ENCODE measurements around the gene ABCC6. TPM values are rescaled to one million over a fixed set of nuclear protein-coding genes. Genes with fewer than 3 reads are reported as not detected.

ABCC6 gene
- total and polyA plus RNA-seq, 2 donors (not counting 3 experiments of a cell fraction or from before 2014, with no cell fraction given): 0.07 to 0.84 TPM

DNA sequence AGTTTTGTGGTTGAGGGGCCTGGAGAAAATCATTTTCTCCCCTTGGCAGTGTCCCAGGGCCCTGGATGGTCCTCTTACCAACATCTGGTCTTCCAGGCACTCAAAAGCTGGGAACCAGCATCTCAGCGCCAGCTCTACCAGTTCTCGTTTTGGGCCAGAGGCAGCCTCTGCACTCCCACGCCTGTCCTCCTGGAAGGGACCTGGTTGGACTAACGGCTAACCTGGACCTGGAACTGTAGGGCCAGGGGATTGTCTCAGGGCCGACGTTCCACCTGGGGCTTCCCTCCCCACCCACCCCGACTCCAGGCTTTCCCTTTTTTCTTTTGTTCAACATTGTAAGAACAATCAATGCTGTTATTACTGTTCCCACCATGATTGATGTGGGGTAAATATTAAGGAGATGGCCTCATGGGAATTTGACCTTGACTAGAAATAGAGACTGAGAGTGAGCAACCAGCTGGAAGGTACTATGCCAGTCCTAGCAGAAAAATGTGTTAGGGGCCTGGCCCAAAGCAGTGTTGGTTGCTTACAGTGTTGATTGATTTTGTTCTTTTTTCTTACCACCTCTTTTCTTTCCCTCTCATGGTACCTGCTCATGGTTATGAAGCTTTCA is 81.4 kb downstream of the ABCC6 start:
- no peaks in the 10 kb centered on the region for H4K20me1 ChIP-seq (replicated peaks; ENCODE audit: control insufficient read depth, extremely low read depth, insufficient read depth, low read length)
- no peaks in the 10 kb centered on the region for H3K4me1 ChIP-seq (ENCODE audit: control insufficient read depth, extremely low read depth, insufficient read depth, low read length)
- H3K9me1 ChIP-seq (replicated peaks; ENCODE audit: control insufficient read depth, extremely low read depth, insufficient read depth, low read length): no peaks in the 10 kb centered on the region
- no TSS peak for BruUV-seq (replicated peaks)
- DNase-seq (ENCODE audit: low read depth, low spot score) (no peak), FAIRE-seq (no peak)
- no peaks in the 10 kb centered on the region for H3K9me3 ChIP-seq (replicated peaks; ENCODE audit: control insufficient read depth, insufficient read depth, low read length)
- H3K27me3 ChIP-seq (ENCODE audit: control insufficient read depth in 2 of 2, insufficient read depth in 2 of 2, low read length in 2 of 2): no peaks in the 10 kb centered on the region
- POLR2A ChIA-PET: interaction anchor here (0.5 kb wide), 1 partner anchor 10 kb away, joined by 3 read pairs; no protein-coding TSS in a partner anchor
- H3K36me3 ChIP-seq (ENCODE audit: control insufficient read depth in 2 of 2, extremely low read depth in 1 of 2, insufficient read depth in 2 of 2, low read length in 2 of 2): peaks cover 13 to 37% of the 10 kb centered on the region in 2 experiments
- H3K4me2 ChIP-seq (ENCODE audit: insufficient read depth, low read length): no peak overlapping the region
- no peak overlapping the region for H3K9ac ChIP-seq (replicated peaks; ENCODE audit: extremely low read depth, insufficient read depth, low read length)
- no peak overlapping the region for H3K4me3 ChIP-seq (replicated peaks in 1 of 3; ENCODE audit: insufficient read depth in 1 of 3, low read depth in 1 of 3, low read length in 3 of 3)
- dilution Hi-C loops (cut with MboI; ENCODE audit: extremely low pct_ligation_motif_present, low sequenced_read_pairs) (no loop called here), intact Hi-C loops (cut with micrococcal nuclease) (no loop called here)
- CTCF ChIA-PET: no interaction called here
- H3K27ac ChIP-seq (ENCODE audit: insufficient read depth, low read depth, low read length): no peak overlapping the region
- TF ChIP-seq MYC (IDR thresholded peaks at IDR 0.05; ENCODE audit: low read depth, low read length) (no peak), JUN (IDR thresholded peaks at IDR 0.05; ENCODE audit: borderline replicate concordance, insufficient read depth, insufficient read length, low read depth) (no peak), GATA2 (IDR thresholded peaks at IDR 0.05; ENCODE audit: insufficient read depth, insufficient read length, low read depth, low read length) (no peak), FOS (IDR thresholded peaks at IDR 0.05; ENCODE audit: borderline replicate concordance, insufficient read depth, low read length) (no peak), EZH2 (IDR thresholded peaks at IDR 0.05; ENCODE audit: borderline replicate concordance, low read depth, low read length, severe bottlenecking) (no peak)
- TF ChIP-seq, protein P1, sequence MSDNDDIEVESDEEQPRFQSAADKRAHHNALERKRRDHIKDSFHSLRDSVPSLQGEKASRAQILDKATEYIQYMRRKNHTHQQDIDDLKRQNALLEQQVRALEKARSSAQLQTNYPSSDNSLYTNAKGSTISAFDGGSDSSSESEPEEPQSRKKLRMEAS (IDR thresholded peaks at IDR 0.05; ENCODE audit: insufficient read depth, insufficient read length): no peak
- TF ChIP-seq, protein P2, sequence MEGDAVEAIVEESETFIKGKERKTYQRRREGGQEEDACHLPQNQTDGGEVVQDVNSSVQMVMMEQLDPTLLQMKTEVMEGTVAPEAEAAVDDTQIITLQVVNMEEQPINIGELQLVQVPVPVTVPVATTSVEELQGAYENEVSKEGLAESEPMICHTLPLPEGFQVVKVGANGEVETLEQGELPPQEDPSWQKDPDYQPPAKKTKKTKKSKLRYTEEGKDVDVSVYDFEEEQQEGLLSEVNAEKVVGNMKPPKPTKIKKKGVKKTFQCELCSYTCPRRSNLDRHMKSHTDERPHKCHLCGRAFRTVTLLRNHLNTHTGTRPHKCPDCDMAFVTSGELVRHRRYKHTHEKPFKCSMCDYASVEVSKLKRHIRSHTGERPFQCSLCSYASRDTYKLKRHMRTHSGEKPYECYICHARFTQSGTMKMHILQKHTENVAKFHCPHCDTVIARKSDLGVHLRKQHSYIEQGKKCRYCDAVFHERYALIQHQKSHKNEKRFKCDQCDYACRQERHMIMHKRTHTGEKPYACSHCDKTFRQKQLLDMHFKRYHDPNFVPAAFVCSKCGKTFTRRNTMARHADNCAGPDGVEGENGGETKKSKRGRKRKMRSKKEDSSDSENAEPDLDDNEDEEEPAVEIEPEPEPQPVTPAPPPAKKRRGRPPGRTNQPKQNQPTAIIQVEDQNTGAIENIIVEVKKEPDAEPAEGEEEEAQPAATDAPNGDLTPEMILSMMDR (IDR thresholded peaks at IDR 0.05; ENCODE audit: extremely low read depth in 1 of 2, insufficient read depth in 1 of 2, low read depth in 1 of 2, low read length in 2 of 2): no peak
- no peak overlapping the region for H2AFZ ChIP-seq (ENCODE audit: low read depth, low read length)
- H3K79me2 ChIP-seq (ENCODE audit: control insufficient read depth, insufficient read depth, low read length): no peaks in the 10 kb centered on the region

Data from endothelial cell of umbilical vein (primary cell).